Astrocyte of the cerebellum (primary cell): Measurements from ENCODE around the gene PIEZO1.
"Not testable (repeated sequence)": the region's sequence is repeated elsewhere in the genome, so short reads cannot be mapped to it uniquely, and the experiment has no call there.

Experiments
- DNase-seq: peaks from one replicate; pipeline ENCODE4 v3.0.0-alpha.2; 2011; ENCODE audit warnings: low read depth
- H3K4me3 ChIP-seq: 2 replicates; pipeline ENCODE4 v1.5.1; 2011; ENCODE audit warnings: mild to moderate bottlenecking, low read depth, low read length, moderate library complexity
- CTCF ChIP-seq: IDR thresholded peaks from 2 replicates; pipeline ENCODE4 v1.5.1; 2012; ENCODE audit warnings: low read length, low read depth, moderate library complexity, mild to moderate bottlenecking; ENCODE audit errors: missing control alignments
- in situ Hi-C: cut with HindIII; loops from 2 replicates; pipeline ENCODE4 v1.10.0; 2017; ENCODE audit warnings: low sequenced_read_pairs

PIEZO1 gene

GRCh38 chr16:88793251-88793954 lies 8.4 kb upstream of the PIEZO1 start:
- in situ Hi-C loops = no loop called here
- no peak for TF ChIP-seq CTCF
- DNase-seq = no peak
- no peak overlapping the region for H3K4me3 ChIP-seq

- H3K4me3 ChIP-seq = no peak overlapping the region
- no peak for DNase-seq
- in situ Hi-C loops = no loop called here
- TF ChIP-seq CTCF = no peak
These were observed 7.7 kb upstream of the PIEZO1 start for GRCh38 chr16:88792668-88793250.

GRCh38 chr16:88792078-88792550 lies 7.1 kb upstream of the PIEZO1 start:
- TF ChIP-seq CTCF = no peak
- H3K4me3 ChIP-seq = no peak overlapping the region
- in situ Hi-C loops = no loop called here

GRCh38 chr16:88790312-88791211 lies 5.5 kb upstream of the PIEZO1 start:
- DNase-seq = no peak
- in situ Hi-C loops = no loop called here
- TF ChIP-seq CTCF = no peak
- no peak overlapping the region for H3K4me3 ChIP-seq

More at GRCh38 chr16:88792078-88792550, 7.1 kb upstream of the PIEZO1 start:
- DNase-seq = no peak

- TF ChIP-seq CTCF = no peak
- no peak for DNase-seq
- no peak overlapping the region for H3K4me3 ChIP-seq
- in situ Hi-C loops = loop anchor here (10.0 kb wide), 1 partner anchor 115 kb away; no protein-coding TSS in a partner anchor
These were observed 4.6 kb upstream of the PIEZO1 start for GRCh38 chr16:88789594-88789993.

- DNase-seq, H3K4me3 ChIP-seq: not testable (repeated sequence)
- in situ Hi-C loops = loop anchor here (10.0 kb wide), 1 partner anchor 114 kb away; no protein-coding TSS in a partner anchor
These were observed 3.7 kb upstream of the PIEZO1 start for GRCh38 chr16:88788749-88789148.
